Adrenal gland (tissue), 12 donors: ENCODE results near the gene NENF. TPM values are rescaled to one million over a fixed set of nuclear protein-coding genes. Genes with fewer than 3 reads are reported as not detected.

Source experiments
- DNase-seq, 7 donors: peaks; one replicate each; pipeline ENCODE4 v3.0.0-alpha.2; 2019 to 2020
- H3K27ac ChIP-seq, 5 donors: fragments of 200-600 bp; sonication (generic) in 4 of 5; 1 replicate in 3 of 5; 2 replicates in 2 of 5; pipeline versions ENCODE4 v1.5.1 to v1.8.0; 2016 to 2020; ENCODE audit warnings: mild to moderate bottlenecking in 1 of 5
- H3K27me3 ChIP-seq: fragments of 200-600 bp; 2 replicates; pipeline ENCODE4 v1.8.0; 2021
- H3K36me3 ChIP-seq, 2 donors: fragments of 200-600 bp; replicated peaks in 1 of 2; 1 replicate in 1 of 2; 2 replicates in 1 of 2; pipeline versions ENCODE4 v1.5.1 to v1.8.0; 2018 to 2022
- H3K4me1 ChIP-seq, 2 donors: fragments of 200-600 bp; replicated peaks in 1 of 2; 1 replicate in 1 of 2; 2 replicates in 1 of 2; pipeline versions ENCODE4 v1.5.1 to v1.8.0; 2018 to 2021
- H3K4me3 ChIP-seq, 4 donors: fragments of 200-600 bp; sonication (generic) in 3 of 4; one replicate each; pipeline ENCODE4 v1.5.1; 2016 to 2018
- H3K9me3 ChIP-seq, 3 donors: fragments of 200-600 bp; sonication (generic) in 1 of 3; replicated peaks in 1 of 3; 1 replicate in 2 of 3; 2 replicates in 1 of 3; pipeline versions ENCODE4 v1.5.1 to v1.8.0; 2016 to 2021
- POLR2A ChIP-seq, 2 donors: fragments of 450-650 bp; IDR thresholded peaks; one replicate each; pipeline ENCODE4 v1.6.1; 2017; ENCODE audit warnings: antibody characterized with exemption in 2 of 2, mild to moderate bottlenecking in 2 of 2, moderate library complexity in 1 of 2
- WGBS, 4 donors: extraction: QIAGEN DNeasy Blood & Tissue Kit in 2 of 4; methylation state at CpG; one replicate each; pipeline versions ENCODE4 v1.1.5 to v1.1.7; 2013 to 2017; 5-methylcytosine and 5-hydroxymethylcytosine counted together
- intact Hi-C, 2 donors: fragments of 100-400 bp; cut with DNase I; formaldehyde crosslinking; loops; one replicate each; pipeline versions ENCODE4 v1.14.1 to v1.15.0; 2022 to 2023
- polyA plus RNA-seq, 3 donors: library from polyadenylated mRNA; stranded (reverse); fragments of 200-250 nt in 2 of 3; fragments of 350-450 nt in 1 of 3; fragmentation: Illumina TruSeq in 1 of 3; extraction: RNeasy Lipid Tissue Mini Kit (QIAGEN cat#74804) in 1 of 3; gene quantifications; one replicate each; pipeline ENCODE4 v1.2.3, GENCODE V29; 2013 to 2014
- total RNA-seq, 9 donors: library from RNA; depleted of rRNA in 4 of 9; stranded (reverse); fragments of >200 nt in 4 of 9; fragments of 120-200 nt in 1 of 9; fragmentation: NEBNext Ultra II Directional in 1 of 9; extraction: Animal tissue kit (Norgen Biotek cat#: 25700) in 1 of 9; gene quantifications; one replicate each; pipeline versions ENCODE4 v1.1.0 to v1.2.4, GENCODE V29; 2013 to 2023
- TF ChIP-seq, protein P1 (sequence below), 6 experiments: fragments of 450-650 bp in 4 of 6; fragments of 200-600 bp in 2 of 6; sonication (generic) in 1 of 6; IDR thresholded peaks; 1 replicate in 5 of 6; 2 replicates in 1 of 6; pipeline versions ENCODE4 v1.5.1 to v1.8.0; 2016 to 2021; ENCODE audit warnings: antibody characterized with exemption in 6 of 6, mild to moderate bottlenecking in 2 of 6, moderate library complexity in 1 of 6
- donor health status: healthy with polysubstance abuse.
- donor health status: Bipolar disorder and iron deficiency.
- donor health status: DM: yes; HTN: yes; CAD: no.
- donor health status: DM: no; HTN: no; CAD: no.
- donor health status: DM: no; HTN: no; CAD: no.
- donor health status: DM: yes; HTN: yes; CAD: no.

Gene NENF
- total and polyA plus RNA-seq, 12 donors = 42.6 to 226 (median 82.2) TPM

GRCh38 chr1:212487774-212488435, 55.2 kb downstream of the NENF start:
- WGBS, 4 donors = 90 to 95% (median 92%) methylated on average over 7 of the region's 7 CpGs
- DNase-seq = no peak
- intact Hi-C loops = no loop called here
- Histone ChIP-seq H3K27me3 (no peaks in the 10 kb centered on the region), H3K4me3 (no peak overlapping the region), H3K9me3 (no peaks in the 10 kb centered on the region), H3K27ac (peak overlapping the region in 1 of 5 donors; percentile 42), H3K36me3 (no peaks in the 10 kb centered on the region), H3K4me1 (no peaks in the 10 kb centered on the region)
- TF ChIP-seq, protein P1, sequence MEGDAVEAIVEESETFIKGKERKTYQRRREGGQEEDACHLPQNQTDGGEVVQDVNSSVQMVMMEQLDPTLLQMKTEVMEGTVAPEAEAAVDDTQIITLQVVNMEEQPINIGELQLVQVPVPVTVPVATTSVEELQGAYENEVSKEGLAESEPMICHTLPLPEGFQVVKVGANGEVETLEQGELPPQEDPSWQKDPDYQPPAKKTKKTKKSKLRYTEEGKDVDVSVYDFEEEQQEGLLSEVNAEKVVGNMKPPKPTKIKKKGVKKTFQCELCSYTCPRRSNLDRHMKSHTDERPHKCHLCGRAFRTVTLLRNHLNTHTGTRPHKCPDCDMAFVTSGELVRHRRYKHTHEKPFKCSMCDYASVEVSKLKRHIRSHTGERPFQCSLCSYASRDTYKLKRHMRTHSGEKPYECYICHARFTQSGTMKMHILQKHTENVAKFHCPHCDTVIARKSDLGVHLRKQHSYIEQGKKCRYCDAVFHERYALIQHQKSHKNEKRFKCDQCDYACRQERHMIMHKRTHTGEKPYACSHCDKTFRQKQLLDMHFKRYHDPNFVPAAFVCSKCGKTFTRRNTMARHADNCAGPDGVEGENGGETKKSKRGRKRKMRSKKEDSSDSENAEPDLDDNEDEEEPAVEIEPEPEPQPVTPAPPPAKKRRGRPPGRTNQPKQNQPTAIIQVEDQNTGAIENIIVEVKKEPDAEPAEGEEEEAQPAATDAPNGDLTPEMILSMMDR (IDR thresholded peaks at IDR 0.05) = no peak
- TF ChIP-seq POLR2A (IDR thresholded peaks at IDR 0.05) = no peak

DNA sequence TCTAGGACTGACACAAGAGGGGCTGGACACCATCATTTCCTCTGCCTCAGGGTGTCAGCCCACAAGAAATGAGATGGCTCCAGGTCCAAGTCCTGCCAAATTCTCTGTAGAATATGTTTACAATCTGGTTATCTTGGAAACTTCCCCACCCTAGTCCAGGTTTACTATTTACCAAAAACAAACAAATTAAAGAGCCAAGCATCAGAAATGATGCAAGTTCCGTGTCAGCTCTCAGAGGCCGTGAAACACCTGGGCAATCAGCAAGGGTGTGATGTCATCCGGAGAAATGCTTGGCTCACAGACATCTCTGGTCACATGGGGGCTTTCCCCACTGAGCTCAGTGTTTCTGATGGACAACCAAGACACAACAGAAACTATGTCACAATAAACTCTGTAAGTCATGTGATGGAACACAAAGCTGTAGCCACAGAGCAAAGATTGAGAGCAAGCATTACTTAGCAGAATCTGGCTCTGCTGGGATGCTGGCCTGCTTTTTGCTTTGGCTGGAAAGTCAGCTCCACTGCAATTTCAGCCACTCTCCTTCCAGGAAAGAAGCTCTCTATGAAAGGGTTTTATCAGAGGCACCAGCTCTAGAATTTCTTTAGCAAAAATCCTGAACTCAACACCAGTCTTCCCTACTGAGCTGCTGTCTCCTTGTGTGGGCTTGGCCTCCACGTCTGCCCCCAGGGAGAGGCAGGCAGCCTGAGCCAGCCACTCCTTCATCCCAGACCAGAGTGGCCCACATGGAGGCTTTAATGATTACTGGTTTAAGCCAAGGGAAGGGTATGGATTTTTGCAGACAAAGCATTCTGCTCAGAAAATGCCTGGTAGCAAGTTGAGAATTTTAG, 55.9 kb downstream of the NENF start:
- Histone ChIP-seq H3K36me3 (no peaks in the 10 kb centered on the region), H3K27ac (peak overlapping the region in 2 of 5 donors; percentile 28 to 42), H3K4me3 (no peak overlapping the region), H3K27me3 (no peaks in the 10 kb centered on the region), H3K4me1 (no peaks in the 10 kb centered on the region), H3K9me3 (no peaks in the 10 kb centered on the region)
- intact Hi-C loops = no loop called here
- TF ChIP-seq POLR2A (IDR thresholded peaks at IDR 0.05) = no peak
- TF ChIP-seq, protein P1 (IDR thresholded peaks at IDR 0.05) = no peak
- peak in 5 of 7 donors; percentile 30 to 57 (median 33) for DNase-seq
- WGBS, 4 donors = 65 to 94% (median 85%) methylated on average over 2 to 4 of the region's 4 CpGs

- H3K9me3 ChIP-seq = no peaks in the 10 kb centered on the region
- no peak overlapping the region for H3K4me3 ChIP-seq
- no peaks in the 10 kb centered on the region for H3K4me1 ChIP-seq
- H3K36me3 ChIP-seq = no peaks in the 10 kb centered on the region
- H3K27ac ChIP-seq = peak overlapping the region in 2 of 5 donors; percentile 28 to 42
- intact Hi-C loops = no loop called here
- 84 to 98% (median 93%) methylated on average over 4 of the region's 4 CpGs for WGBS, 4 donors
- H3K27me3 ChIP-seq = no peaks in the 10 kb centered on the region
- DNase-seq = no peak
- TF ChIP-seq POLR2A (IDR thresholded peaks at IDR 0.05) = no peak
- TF ChIP-seq, protein P1 (IDR thresholded peaks at IDR 0.05) = no peak
These were observed 56.7 kb downstream of the NENF start for GRCh38 chr1:212489284-212489859.

- intact Hi-C loops = no loop called here
- H3K4me1 ChIP-seq = no peaks in the 10 kb centered on the region
- H3K4me3 ChIP-seq = no peak overlapping the region
- 62 to 83% (median 72%) methylated on average over 2 of the region's 2 CpGs for WGBS, 4 donors
- no peaks in the 10 kb centered on the region for H3K36me3 ChIP-seq
- H3K9me3 ChIP-seq = no peaks in the 10 kb centered on the region
- no peak overlapping the region for H3K27ac ChIP-seq
- no peaks in the 10 kb centered on the region for H3K27me3 ChIP-seq
- TF ChIP-seq, protein P1 (IDR thresholded peaks at IDR 0.05) = no peak
- TF ChIP-seq POLR2A (IDR thresholded peaks at IDR 0.05) = no peak
- DNase-seq = no peak
These were observed 57.6 kb downstream of the NENF start for GRCh38 chr1:212490276-212490675.
